HepG2 (cell line): ENCODE results near the gene TRNP1. TPM values are rescaled to one million over a fixed set of nuclear protein-coding genes. Genes with fewer than 3 reads are reported as not detected.

Experiments used
- AFF4 ChIP-seq: sonication (generic); formaldehyde crosslinking; IDR thresholded peaks from 2 replicates; pipeline ENCODE4 v1.4.0; 2020; ENCODE audit warnings: missing genetic modification reagents
- ARNT2 ChIP-seq: sonication (generic); formaldehyde crosslinking; IDR thresholded peaks from 2 replicates; pipeline ENCODE4 v1.8.0; 2022; ENCODE audit warnings: mild to moderate bottlenecking, low read depth, missing genetic modification reagents, moderate library complexity
- ATF7-NPFF ChIP-seq: sonication (generic); formaldehyde crosslinking; IDR thresholded peaks from 2 replicates; pipeline ENCODE4 v1.8.1; 2023; ENCODE audit warnings: mild to moderate bottlenecking, low read depth, missing genetic modification reagents, moderate library complexity
- CERS6 ChIP-seq: sonication (generic); formaldehyde crosslinking; IDR thresholded peaks from 2 replicates; pipeline ENCODE4 v1.5.0; 2020; ENCODE audit warnings: missing genetic modification reagents
- ELF4 ChIP-seq: sonication (generic); formaldehyde crosslinking; IDR thresholded peaks from 2 replicates; pipeline ENCODE4 v1.5.0; 2020; ENCODE audit warnings: missing genetic modification reagents, mild to moderate bottlenecking, moderate library complexity, borderline replicate concordance
- GLI4 ChIP-seq: sonication (generic); formaldehyde crosslinking; IDR thresholded peaks from 2 replicates; pipeline ENCODE4 v1.5.1; 2020; ENCODE audit warnings: missing genetic modification reagents, mild to moderate bottlenecking, moderate library complexity, borderline replicate concordance
- GTF3A ChIP-seq: sonication (generic); formaldehyde crosslinking; conservative IDR thresholded peaks from 2 replicates; pipeline ENCODE4 v1.4.0; 2020; ENCODE audit warnings: mild to moderate bottlenecking, missing genetic modification reagents
- HNRNPL ChIP-seq: fragments of 200-400 bp; formaldehyde crosslinking; IDR thresholded peaks from 2 replicates; pipeline ENCODE4 v1.6.1; 2017; ENCODE audit warnings: mild to moderate bottlenecking, low read depth, low read length
- HOXA3 ChIP-seq: sonication (generic); formaldehyde crosslinking; IDR thresholded peaks from 2 replicates; pipeline ENCODE4 v1.5.0; 2020; ENCODE audit warnings: missing genetic modification reagents
- IRF9 ChIP-seq: sonication (generic); formaldehyde crosslinking; IDR thresholded peaks from 2 replicates; pipeline ENCODE4 v1.8.0; 2022; ENCODE audit warnings: missing genetic modification reagents, mild to moderate bottlenecking, borderline replicate concordance
- MBNL3 ChIP-seq: fragments of 250-450 bp; sonication (Bioruptor Pico); conservative IDR thresholded peaks from 2 replicates; pipeline ENCODE4 v1.8.0; 2022; ENCODE audit warnings: mild to moderate bottlenecking, inconsistent platforms
- MTF1 ChIP-seq: sonication (generic); formaldehyde crosslinking; IDR thresholded peaks from 2 replicates; pipeline ENCODE4 v1.5.0; 2020; ENCODE audit warnings: missing genetic modification reagents
- ZFP62 ChIP-seq: sonication (generic); formaldehyde crosslinking; IDR thresholded peaks from 2 replicates; pipeline ENCODE4 v1.4.0; 2020; ENCODE audit warnings: missing genetic modification reagents
- ZNF232 ChIP-seq: sonication (generic); formaldehyde crosslinking; IDR thresholded peaks from 2 replicates; pipeline ENCODE4 v1.4.0; 2020; ENCODE audit warnings: missing genetic modification reagents, borderline replicate concordance
- ZNF256 ChIP-seq: sonication (generic); formaldehyde crosslinking; conservative IDR thresholded peaks from 2 replicates; pipeline ENCODE4 v1.4.0; 2020; ENCODE audit warnings: missing genetic modification reagents
- ZNF282 ChIP-seq: fragments of 450-650 bp; IDR thresholded peaks from 2 replicates; pipeline ENCODE4 v1.6.1; 2018; ENCODE audit not compliant: partially characterized antibody
- ZNF329 ChIP-seq: sonication (generic); formaldehyde crosslinking; IDR thresholded peaks from 2 replicates; pipeline ENCODE4 v1.9.0; 2021; ENCODE audit warnings: low read depth, mild to moderate bottlenecking, missing genetic modification reagents
- ZNF512B ChIP-seq: sonication (generic); formaldehyde crosslinking; IDR thresholded peaks from 2 replicates; pipeline ENCODE4 v1.5.1; 2020; ENCODE audit warnings: missing genetic modification reagents, mild to moderate bottlenecking, borderline replicate concordance
- ZNF543 ChIP-seq: sonication (generic); formaldehyde crosslinking; IDR thresholded peaks from 2 replicates; pipeline ENCODE4 v1.4.0; 2020; ENCODE audit warnings: mild to moderate bottlenecking, missing genetic modification reagents
- polyA plus RNA-seq, 8 experiments: library from polyadenylated mRNA; depleted of rRNA in 3 of 8; stranded (reverse) in 7 of 8; unstranded in 1 of 8; fragments of >200 nt; fragmentation: Illumina TruSeq in 4 of 8; extraction: Trizol in 4 of 8; gene quantifications; 2 replicates each; pipeline versions ENCODE4 v1.2.1 to v1.2.3, GENCODE V29; 2011 to 2016; ENCODE audit warnings: low read depth in 4 of 8, missing spikeins in 1 of 8, mixed read lengths in 1 of 8; ENCODE audit not compliant: insufficient read depth in 1 of 8
- total RNA-seq, 5 experiments: library from RNA; depleted of rRNA; stranded (reverse); fragments of >200 nt; fragmentation: Illumina TruSeq; extraction: Trizol; gene quantifications; 2 replicates each; pipeline ENCODE4 v1.2.3, GENCODE V29; 2016; ENCODE audit warnings: low read depth in 1 of 5
- TF ChIP-seq, protein P1 (sequence below): sonication (generic); formaldehyde crosslinking; IDR thresholded peaks from 2 replicates; pipeline ENCODE4 v1.4.0; 2020; ENCODE audit warnings: missing genetic modification reagents

Gene TRNP1
- total and polyA plus RNA-seq, 2 of the 13 experiments (the other 11 are each of a cell fraction or from before 2014, with no cell fraction given), result 42.0 to 158 TPM

- TF ChIP-seq ZNF512B (no peak), HOXA3 (CRISPR knock-in tag) (no peak), ELF4 (CRISPR knock-in tag) (no peak), MBNL3 (CRISPR knock-in tag) (no peak), ARNT2 (CRISPR knock-in tag) (no peak), AFF4 (no peak), ZNF256 (CRISPR knock-in tag) (no peak), IRF9 (CRISPR knock-in tag) (no peak), HNRNPL (no peak), ZNF282 (no peak), GTF3A (CRISPR knock-in tag) (no peak), ZNF329 (CRISPR knock-in tag) (no peak), ZNF543 (no peak), CERS6 (CRISPR knock-in tag) (no peak), ATF7-NPFF (no peak), MTF1 (CRISPR knock-in tag) (no peak), ZFP62 (CRISPR knock-in tag) (no peak), GLI4 (CRISPR knock-in tag) (no peak), ZNF232 (CRISPR knock-in tag) (no peak)
- TF ChIP-seq, protein P1, sequence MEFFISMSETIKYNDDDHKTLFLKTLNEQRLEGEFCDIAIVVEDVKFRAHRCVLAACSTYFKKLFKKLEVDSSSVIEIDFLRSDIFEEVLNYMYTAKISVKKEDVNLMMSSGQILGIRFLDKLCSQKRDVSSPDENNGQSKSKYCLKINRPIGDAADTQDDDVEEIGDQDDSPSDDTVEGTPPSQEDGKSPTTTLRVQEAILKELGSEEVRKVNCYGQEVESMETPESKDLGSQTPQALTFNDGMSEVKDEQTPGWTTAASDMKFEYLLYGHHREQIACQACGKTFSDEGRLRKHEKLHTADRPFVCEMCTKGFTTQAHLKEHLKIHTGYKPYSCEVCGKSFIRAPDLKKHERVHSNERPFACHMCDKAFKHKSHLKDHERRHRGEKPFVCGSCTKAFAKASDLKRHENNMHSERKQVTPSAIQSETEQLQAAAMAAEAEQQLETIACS, result no peak
Measured at GRCh38 chr1:27003745-27004470, 10.4 kb downstream of the TRNP1 start (continued).
